Neuronal stem cell (in vitro differentiated cells): ENCODE results near the gene USHBP1.

Experiments
- DNase-seq: peaks from one replicate; pipeline ENCODE4 v3.0.0-alpha.2; 2013; ENCODE audit warnings: low spot score
- H2AFZ ChIP-seq: one replicate; pipeline ENCODE4 v1.6.1; 2013; ENCODE audit warnings: mild to moderate bottlenecking, low read length, inconsistent platforms
- H2AK5ac ChIP-seq: 2 replicates; pipeline ENCODE4 v1.6.1; 2013; ENCODE audit warnings: low read depth, mild to moderate bottlenecking, inconsistent platforms, low read length, moderate library complexity, mixed read lengths
- H2BK120ac ChIP-seq: 2 replicates; pipeline ENCODE4 v1.6.1; 2013; ENCODE audit warnings: low read depth, mild to moderate bottlenecking, inconsistent platforms, low read length, moderate library complexity, mixed read lengths
- H2BK12ac ChIP-seq: one replicate; pipeline ENCODE4 v1.6.1; 2013; ENCODE audit warnings: low read length, inconsistent platforms
- H2BK15ac ChIP-seq: 2 replicates; pipeline ENCODE4 v1.6.1; 2013; ENCODE audit warnings: mild to moderate bottlenecking, low read length, inconsistent platforms, mixed read lengths
- H2BK5ac ChIP-seq: one replicate; pipeline ENCODE4 v1.6.1; 2013; ENCODE audit warnings: inconsistent platforms, mild to moderate bottlenecking, low read length, moderate library complexity
- H3K14ac ChIP-seq: one replicate; pipeline ENCODE4 v1.6.1; 2013; ENCODE audit warnings: low read length, inconsistent platforms
- H3K18ac ChIP-seq: 2 replicates; pipeline ENCODE4 v1.6.1; 2013; ENCODE audit warnings: low read length, inconsistent platforms
- H3K23ac ChIP-seq: 2 replicates; pipeline ENCODE4 v1.6.1; 2013; ENCODE audit warnings: low read depth, mild to moderate bottlenecking, mixed read lengths, low read length, inconsistent platforms; ENCODE audit not compliant: poor library complexity
- H3K27ac ChIP-seq: replicated peaks from 3 replicates; pipeline ENCODE4 v1.5.1; 2013; ENCODE audit warnings: low read length, inconsistent platforms
- H3K27me3 ChIP-seq, 3 experiments: 2 replicates each; pipeline ENCODE4 v1.6.1; 2013; ENCODE audit warnings: low read length in 3 of 3, mild to moderate bottlenecking in 2 of 3, inconsistent platforms in 1 of 3, low read depth in 1 of 3, mixed read lengths in 1 of 3, moderate library complexity in 1 of 3; ENCODE audit not compliant: control insufficient read depth in 3 of 3, insufficient read depth in 3 of 3
- H3K36me3 ChIP-seq, 2 donors: replicated peaks in 1 of 2; 2 replicates each; pipeline ENCODE4 v1.6.1; 2013; ENCODE audit warnings: low read length in 2 of 2; ENCODE audit not compliant: control insufficient read depth in 2 of 2, insufficient read depth in 2 of 2
- H3K4ac ChIP-seq: 2 replicates; pipeline ENCODE4 v1.6.1; 2013; ENCODE audit warnings: inconsistent platforms, mild to moderate bottlenecking, low read length, moderate library complexity
- H3K4me1 ChIP-seq, 2 donors: 1 replicate in 1 of 2; 2 replicates in 1 of 2; pipeline ENCODE4 v1.6.1; 2013; ENCODE audit warnings: low read length in 2 of 2, low read depth in 1 of 2; ENCODE audit not compliant: control insufficient read depth in 2 of 2, insufficient read depth in 1 of 2
- H3K4me2 ChIP-seq: one replicate; pipeline ENCODE4 v1.6.1; 2013; ENCODE audit warnings: mild to moderate bottlenecking, low read length, inconsistent platforms; ENCODE audit not compliant: insufficient read depth, poor library complexity, severe bottlenecking
- H3K4me3 ChIP-seq, 2 donors: 2 replicates each; pipeline ENCODE4 v1.5.1; 2013; ENCODE audit warnings: low read length in 2 of 2, mild to moderate bottlenecking in 2 of 2, inconsistent platforms in 1 of 2, moderate library complexity in 1 of 2
- H3K79me1 ChIP-seq: one replicate; pipeline ENCODE4 v1.6.1; 2013; ENCODE audit warnings: low read depth, mild to moderate bottlenecking, inconsistent platforms, low read length, moderate library complexity
- H3K9ac ChIP-seq: one replicate; pipeline ENCODE4 v1.6.1; 2013; ENCODE audit warnings: mild to moderate bottlenecking, low read depth, low read length, inconsistent platforms; ENCODE audit not compliant: poor library complexity
- H3K9me3 ChIP-seq, 2 donors: replicated peaks in 1 of 2; 2 replicates each; pipeline versions ENCODE3 to v1.6.1; 2013; ENCODE audit warnings: low read length in 2 of 2, mild to moderate bottlenecking in 2 of 2, inconsistent platforms in 1 of 2, low read depth in 1 of 2, mixed read lengths in 1 of 2, moderate library complexity in 1 of 2; ENCODE audit not compliant: control insufficient read depth in 2 of 2, insufficient read depth in 1 of 2
- H4K8ac ChIP-seq: one replicate; pipeline ENCODE4 v1.6.1; 2013; ENCODE audit warnings: low read depth, mild to moderate bottlenecking, inconsistent platforms, low read length, moderate library complexity
- H4K91ac ChIP-seq: one replicate; pipeline ENCODE4 v1.6.1; 2013; ENCODE audit warnings: low read length, low read depth, mild to moderate bottlenecking, inconsistent platforms; ENCODE audit not compliant: poor library complexity
- WGBS, 2 donors: extraction: QIAGEN DNeasy Blood & Tissue Kit; methylation state at CpG; one replicate each; pipeline ENCODE4 v1.1.7; 2013; ENCODE audit warnings: missing lambda C conversion rate in 2 of 2, mixed read lengths in 1 of 2; ENCODE audit not compliant: insufficient read length in 2 of 2, insufficient replicate concordance in 1 of 2; ENCODE audit errors: extremely low coverage in 2 of 2; 5-methylcytosine and 5-hydroxymethylcytosine counted together

USHBP1 gene

GRCh38 chr19:17302391-17303166 lies 38.0 kb upstream of the USHBP1 start:
- Histone ChIP-seq H3K18ac (peak overlapping the region; percentile 98), H3K27me3 (no peaks in the 10 kb centered on the region), H3K4me1 (peaks cover 11 to 14% of the 10 kb centered on the region in 2 donors), H3K4me2 (peak overlapping the region; percentile 94), H2AK5ac (peak overlapping the region; percentile 97), H4K8ac (no peak overlapping the region), H2BK120ac (peak overlapping the region; percentile 65), H2BK5ac (peak overlapping the region; percentile 98), H3K9me3 (peaks cover 2 to 6% of the 10 kb centered on the region in 2 donors), H2BK15ac (peak overlapping the region; percentile 86), H3K27ac (no peak overlapping the region), H3K4me3 (peak overlapping the region; percentile 60 to 83), H3K9ac (peak overlapping the region; percentile 89), H3K4ac (no peak overlapping the region), H3K14ac (peak overlapping the region; percentile 63), H2AFZ (peak overlapping the region; percentile 87), H2BK12ac (no peak overlapping the region), H3K79me1 (peaks cover 7% of the 10 kb centered on the region), H4K91ac (no peak overlapping the region), H3K23ac (peak overlapping the region; percentile 48), H3K36me3 (peaks cover 4 to 17% of the 10 kb centered on the region in 2 donors)
- DNase-seq, result no peak
- no CpG with 5 or more reads among the region's 29 CpGs for WGBS, 2 donors

GRCh38 chr19:17300992-17301619 lies 36.6 kb upstream of the USHBP1 start:
- no peak overlapping the region for H3K4ac ChIP-seq
- H2BK12ac ChIP-seq, result peak overlapping the region; percentile 49
- H3K27ac ChIP-seq, result no peak overlapping the region
- H2BK120ac ChIP-seq, result no peak overlapping the region
- peak overlapping the region; percentile 26 for H2BK15ac ChIP-seq
- peaks cover 4 to 6% of the 10 kb centered on the region in 2 donors for H3K9me3 ChIP-seq
- no peak overlapping the region for H3K14ac ChIP-seq
- no peak for DNase-seq
- H3K36me3 ChIP-seq, result peaks cover 7 to 25% of the 10 kb centered on the region in 2 donors
- no peak overlapping the region for H3K4me2 ChIP-seq
- no peak overlapping the region for H2AFZ ChIP-seq
- H3K27me3 ChIP-seq, result no peaks in the 10 kb centered on the region
- H3K4me1 ChIP-seq, result peaks cover 11 to 12% of the 10 kb centered on the region in 2 donors
- H3K4me3 ChIP-seq, result no peak overlapping the region
- H2AK5ac ChIP-seq, result no peak overlapping the region
- peak overlapping the region; percentile 13 for H3K18ac ChIP-seq
- H3K23ac ChIP-seq, result no peak overlapping the region
- no CpG with 5 or more reads among the region's 51 CpGs for WGBS, 2 donors
- no peak overlapping the region for H4K8ac ChIP-seq
- H3K9ac ChIP-seq, result peak overlapping the region; percentile 38
- no peak overlapping the region for H4K91ac ChIP-seq
- H2BK5ac ChIP-seq, result peak overlapping the region; percentile 56
- peaks cover 4% of the 10 kb centered on the region for H3K79me1 ChIP-seq

GRCh38 chr19:17296976-17297375 lies 32.4 kb upstream of the USHBP1 start:
- Histone ChIP-seq H3K4me1 (no peaks in the 10 kb centered on the region), H3K9ac (no peak overlapping the region), H2AK5ac (no peak overlapping the region), H3K36me3 (peaks cover 13 to 33% of the 10 kb centered on the region in 2 donors), H3K4me3 (no peak overlapping the region), H3K23ac (no peak overlapping the region), H3K27me3 (no peaks in the 10 kb centered on the region), H2BK15ac (no peak overlapping the region), H3K27ac (no peak overlapping the region), H3K4me2 (no peak overlapping the region), H3K14ac (no peak overlapping the region), H2BK120ac (no peak overlapping the region), H2BK5ac (no peak overlapping the region), H3K18ac (no peak overlapping the region), H4K91ac (no peak overlapping the region), H4K8ac (no peak overlapping the region), H3K9me3 (peaks cover 6 to 8% of the 10 kb centered on the region in 2 donors), H2AFZ (no peak overlapping the region), H2BK12ac (peak overlapping the region; percentile 73), H3K4ac (no peak overlapping the region), H3K79me1 (peaks cover 10% of the 10 kb centered on the region)
- no CpG with 5 or more reads among the region's 6 CpGs for WGBS, 2 donors
- DNase-seq, result no peak

- no peak overlapping the region for H2BK15ac ChIP-seq
- no peak overlapping the region for H2AFZ ChIP-seq
- H3K4me1 ChIP-seq, result no peaks in the 10 kb centered on the region
- peaks cover 6 to 8% of the 10 kb centered on the region in 2 donors for H3K9me3 ChIP-seq
- peaks cover 12 to 33% of the 10 kb centered on the region in 2 donors for H3K36me3 ChIP-seq
- H3K23ac ChIP-seq, result no peak overlapping the region
- H2AK5ac ChIP-seq, result no peak overlapping the region
- no peak overlapping the region for H2BK120ac ChIP-seq
- no peak overlapping the region for H3K9ac ChIP-seq
- H3K4me3 ChIP-seq, result no peak overlapping the region
- no peak overlapping the region for H4K8ac ChIP-seq
- no peak overlapping the region for H2BK5ac ChIP-seq
- H4K91ac ChIP-seq, result no peak overlapping the region
- no peak overlapping the region for H2BK12ac ChIP-seq
- H3K79me1 ChIP-seq, result peaks cover 9% of the 10 kb centered on the region
- H3K4ac ChIP-seq, result no peak overlapping the region
- no peak overlapping the region for H3K14ac ChIP-seq
- no CpG with 5 or more reads among the region's 4 CpGs for WGBS, 2 donors
- no peak for DNase-seq
- no peaks in the 10 kb centered on the region for H3K27me3 ChIP-seq
- no peak overlapping the region for H3K18ac ChIP-seq
- no peak overlapping the region for H3K4me2 ChIP-seq
- no peak overlapping the region for H3K27ac ChIP-seq
Measured at GRCh38 chr19:17296273-17296672, 31.7 kb upstream of the USHBP1 start.
